DMS 273 (cell line): ENCODE results near the gene NANOGP8.

Experiments
- DNase-seq: peaks from one replicate; lab custom pipeline; 2025; ENCODE audit not compliant: unreplicated experiment; lab: John Stamatoyannopoulos, UW

The NANOGP8 gene

GRCh38 chr15:35061825-35062737, 23.0 kb downstream of the NANOGP8 start:
- DNase-seq = no peak

GRCh38 chr15:35061161-35061824, 23.8 kb downstream of the NANOGP8 start:
- no peak for DNase-seq

- no peak for DNase-seq
Measured at GRCh38 chr15:35060591-35060990, 24.5 kb downstream of the NANOGP8 start.

GRCh38 chr15:35058534-35059054, 26.5 kb downstream of the NANOGP8 start:
- DNase-seq = no peak

GRCh38 chr15:35055416-35056105, 29.5 kb downstream of the NANOGP8 start:
- DNase-seq = no peak

GRCh38 chr15:35054380-35054779, 30.7 kb downstream of the NANOGP8 start:
- no peak for DNase-seq

GRCh38 chr15:35047996-35048395, 37.1 kb downstream of the NANOGP8 start:
- no peak for DNase-seq

- no peak for DNase-seq
Measured at GRCh38 chr15:35047528-35047927, 37.6 kb downstream of the NANOGP8 start.

GRCh38 chr15:35043373-35044095, 41.6 kb downstream of the NANOGP8 start:
- no peak for DNase-seq

GRCh38 chr15:35040339-35041255, 44.5 kb downstream of the NANOGP8 start:
- no peak for DNase-seq

- no peak for DNase-seq
Measured at GRCh38 chr15:35038626-35039451, 46.3 kb downstream of the NANOGP8 start.
